ENCODE results near the gene KPNA1.

- TF ChIP-seq EZH2 (IDR thresholded peaks at IDR 0.05; ENCODE audit: insufficient read depth, poor library complexity, severe bottlenecking) (no peak), EZH2phosphoT487 (IDR thresholded peaks at IDR 0.05; ENCODE audit: insufficient read depth, low read depth) (no peak)
These were observed 124.1 kb downstream of the KPNA1 start for GRCh38 chr3:122390665-122391064.

Measured in GM23248 (cell line).